ENCODE measurements around the gene CACNA2D1.

CACNA2D1 gene

DNA sequence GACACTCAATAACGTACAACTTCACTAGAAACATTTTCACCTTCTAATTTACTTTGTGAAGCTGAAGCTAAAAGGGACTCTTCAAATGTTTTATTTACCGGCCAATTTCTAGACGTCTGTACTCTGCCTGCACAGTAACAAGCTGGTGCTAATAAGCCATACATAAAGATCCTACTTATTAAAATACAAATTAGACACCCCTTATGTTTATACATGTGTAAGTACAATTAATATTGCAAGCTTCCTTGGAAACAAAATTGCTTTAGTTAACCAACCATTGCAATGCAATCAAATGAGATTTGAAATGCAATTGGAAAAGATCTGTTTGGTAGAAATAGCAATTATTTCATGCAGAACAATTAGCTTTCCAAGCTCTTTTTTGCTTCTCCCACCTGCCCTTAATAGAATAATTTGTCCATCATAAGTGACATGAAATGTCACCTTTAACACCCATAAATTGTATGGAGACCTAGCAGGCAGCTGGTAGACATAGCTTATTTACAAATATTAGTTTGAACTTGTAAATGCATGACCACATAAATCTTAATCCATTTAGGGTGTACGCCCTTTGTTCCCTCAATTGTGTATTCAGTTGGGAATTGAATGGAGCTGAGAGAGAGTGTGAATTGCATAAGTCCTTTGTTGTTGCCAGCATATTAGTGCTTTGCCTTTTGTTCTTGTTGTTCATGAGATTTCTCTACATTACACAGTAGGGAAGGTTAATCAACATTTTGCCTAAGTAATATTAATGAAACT, 277.1 kb downstream of the CACNA2D1 start:
- TF ChIP-seq EP300 (IDR thresholded peaks at IDR 0.05; ENCODE audit: borderline replicate concordance), result no peak
- no peak for TF ChIP-seq TCF12 (IDR thresholded peaks at IDR 0.05; ENCODE audit: low read depth)
- TF ChIP-seq RAD21 (IDR thresholded peaks at IDR 0.05; ENCODE audit: low read depth), result no peak
- TF ChIP-seq CREB1 (IDR thresholded peaks at IDR 0.05; ENCODE audit: low read depth), result no peak
- TF ChIP-seq FOXM1 (IDR thresholded peaks at IDR 0.05; ENCODE audit: borderline replicate concordance, low read depth), result no peak
- TF ChIP-seq ZBTB7A (IDR thresholded peaks at IDR 0.05; ENCODE audit: low read depth), result no peak
- no peak for TF ChIP-seq CEBPB (IDR thresholded peaks at IDR 0.05)
- TF ChIP-seq EGR1 (IDR thresholded peaks at IDR 0.05), result no peak
- TF ChIP-seq, protein P1, sequence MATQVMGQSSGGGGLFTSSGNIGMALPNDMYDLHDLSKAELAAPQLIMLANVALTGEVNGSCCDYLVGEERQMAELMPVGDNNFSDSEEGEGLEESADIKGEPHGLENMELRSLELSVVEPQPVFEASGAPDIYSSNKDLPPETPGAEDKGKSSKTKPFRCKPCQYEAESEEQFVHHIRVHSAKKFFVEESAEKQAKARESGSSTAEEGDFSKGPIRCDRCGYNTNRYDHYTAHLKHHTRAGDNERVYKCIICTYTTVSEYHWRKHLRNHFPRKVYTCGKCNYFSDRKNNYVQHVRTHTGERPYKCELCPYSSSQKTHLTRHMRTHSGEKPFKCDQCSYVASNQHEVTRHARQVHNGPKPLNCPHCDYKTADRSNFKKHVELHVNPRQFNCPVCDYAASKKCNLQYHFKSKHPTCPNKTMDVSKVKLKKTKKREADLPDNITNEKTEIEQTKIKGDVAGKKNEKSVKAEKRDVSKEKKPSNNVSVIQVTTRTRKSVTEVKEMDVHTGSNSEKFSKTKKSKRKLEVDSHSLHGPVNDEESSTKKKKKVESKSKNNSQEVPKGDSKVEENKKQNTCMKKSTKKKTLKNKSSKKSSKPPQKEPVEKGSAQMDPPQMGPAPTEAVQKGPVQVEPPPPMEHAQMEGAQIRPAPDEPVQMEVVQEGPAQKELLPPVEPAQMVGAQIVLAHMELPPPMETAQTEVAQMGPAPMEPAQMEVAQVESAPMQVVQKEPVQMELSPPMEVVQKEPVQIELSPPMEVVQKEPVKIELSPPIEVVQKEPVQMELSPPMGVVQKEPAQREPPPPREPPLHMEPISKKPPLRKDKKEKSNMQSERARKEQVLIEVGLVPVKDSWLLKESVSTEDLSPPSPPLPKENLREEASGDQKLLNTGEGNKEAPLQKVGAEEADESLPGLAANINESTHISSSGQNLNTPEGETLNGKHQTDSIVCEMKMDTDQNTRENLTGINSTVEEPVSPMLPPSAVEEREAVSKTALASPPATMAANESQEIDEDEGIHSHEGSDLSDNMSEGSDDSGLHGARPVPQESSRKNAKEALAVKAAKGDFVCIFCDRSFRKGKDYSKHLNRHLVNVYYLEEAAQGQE (IDR thresholded peaks at IDR 0.05; ENCODE audit: low read depth), result no peak
- TF ChIP-seq YY1 (IDR thresholded peaks at IDR 0.05; ENCODE audit: low read depth), result no peak
- TF ChIP-seq TAF1 (IDR thresholded peaks at IDR 0.05; ENCODE audit: low read depth), result no peak
- TF ChIP-seq, protein P2, sequence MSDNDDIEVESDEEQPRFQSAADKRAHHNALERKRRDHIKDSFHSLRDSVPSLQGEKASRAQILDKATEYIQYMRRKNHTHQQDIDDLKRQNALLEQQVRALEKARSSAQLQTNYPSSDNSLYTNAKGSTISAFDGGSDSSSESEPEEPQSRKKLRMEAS (IDR thresholded peaks at IDR 0.05), result no peak
- TF ChIP-seq, protein P3, sequence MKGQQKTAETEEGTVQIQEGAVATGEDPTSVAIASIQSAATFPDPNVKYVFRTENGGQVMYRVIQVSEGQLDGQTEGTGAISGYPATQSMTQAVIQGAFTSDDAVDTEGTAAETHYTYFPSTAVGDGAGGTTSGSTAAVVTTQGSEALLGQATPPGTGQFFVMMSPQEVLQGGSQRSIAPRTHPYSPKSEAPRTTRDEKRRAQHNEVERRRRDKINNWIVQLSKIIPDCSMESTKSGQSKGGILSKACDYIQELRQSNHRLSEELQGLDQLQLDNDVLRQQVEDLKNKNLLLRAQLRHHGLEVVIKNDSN (IDR thresholded peaks at IDR 0.05), result no peak
- TF ChIP-seq TEAD4 (IDR thresholded peaks at IDR 0.05), result no peak
- TF ChIP-seq NFIC (IDR thresholded peaks at IDR 0.05), result no peak

GRCh38 chr7:82164813-82165212, 278.8 kb downstream of the CACNA2D1 start:
- TF ChIP-seq FOXM1 (IDR thresholded peaks at IDR 0.05; ENCODE audit: borderline replicate concordance, low read depth), result no peak
- TF ChIP-seq, protein P3 (IDR thresholded peaks at IDR 0.05), result no peak
- no peak for TF ChIP-seq YY1 (IDR thresholded peaks at IDR 0.05; ENCODE audit: low read depth)
- TF ChIP-seq TAF1 (IDR thresholded peaks at IDR 0.05; ENCODE audit: low read depth), result no peak
- no peak for TF ChIP-seq TCF12 (IDR thresholded peaks at IDR 0.05; ENCODE audit: low read depth)
- no peak for TF ChIP-seq RAD21 (IDR thresholded peaks at IDR 0.05; ENCODE audit: low read depth)
- no peak for TF ChIP-seq TEAD4 (IDR thresholded peaks at IDR 0.05)
- no peak for TF ChIP-seq NFIC (IDR thresholded peaks at IDR 0.05)
- TF ChIP-seq, protein P1 (IDR thresholded peaks at IDR 0.05; ENCODE audit: low read depth), result no peak
- TF ChIP-seq ZBTB7A (IDR thresholded peaks at IDR 0.05; ENCODE audit: low read depth), result no peak

DNA sequence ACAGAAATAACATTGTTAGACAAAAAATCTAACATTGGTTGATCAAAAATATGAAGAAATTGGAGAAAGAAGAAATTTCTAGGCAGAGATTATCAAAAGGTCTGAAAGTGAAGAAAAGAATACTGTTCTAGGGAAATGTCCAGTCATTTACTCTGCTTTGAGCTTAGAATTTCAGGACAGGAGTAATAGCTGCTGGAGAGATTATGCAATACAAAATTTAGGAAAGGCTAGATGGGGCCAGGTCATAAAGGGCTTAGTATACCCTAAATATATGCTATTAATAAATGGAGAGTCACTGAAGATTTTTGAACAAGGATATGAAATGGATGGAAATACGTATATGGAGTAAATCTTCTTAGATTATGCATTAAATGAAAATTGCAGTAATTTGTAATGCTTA, 279.2 kb downstream of the CACNA2D1 start:
- no peak for TF ChIP-seq CREB1 (IDR thresholded peaks at IDR 0.05; ENCODE audit: low read depth)

DNA sequence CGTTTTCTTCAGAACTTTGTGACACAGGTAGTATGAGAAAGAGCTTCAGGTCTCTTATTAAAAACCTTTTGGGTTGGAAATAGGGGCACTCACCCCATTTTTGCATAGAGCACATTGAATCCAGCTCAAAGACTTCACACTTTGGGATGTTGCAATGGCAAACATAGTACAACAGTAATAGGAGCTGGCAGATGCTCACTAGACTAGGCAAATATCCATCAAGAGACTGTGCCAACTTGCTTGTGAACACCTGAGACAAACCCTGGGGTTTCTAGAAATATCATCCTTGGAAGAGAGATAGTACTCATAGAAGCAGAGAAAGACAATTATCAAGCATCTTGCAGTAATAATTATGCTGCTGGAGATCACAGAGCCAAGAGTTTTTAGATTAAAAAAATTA, 280.0 kb downstream of the CACNA2D1 start:
- TF ChIP-seq NFIC (IDR thresholded peaks at IDR 0.05) (no peak), CREB1 (IDR thresholded peaks at IDR 0.05; ENCODE audit: low read depth) (no peak), YY1 (IDR thresholded peaks at IDR 0.05; ENCODE audit: low read depth) (no peak), EP300 (IDR thresholded peaks at IDR 0.05; ENCODE audit: borderline replicate concordance) (no peak), ZBTB7A (IDR thresholded peaks at IDR 0.05; ENCODE audit: low read depth) (no peak), EGR1 (IDR thresholded peaks at IDR 0.05) (no peak), RAD21 (IDR thresholded peaks at IDR 0.05; ENCODE audit: low read depth) (no peak), TAF1 (IDR thresholded peaks at IDR 0.05; ENCODE audit: low read depth) (no peak)
- TF ChIP-seq, protein P3 (IDR thresholded peaks at IDR 0.05), result no peak

- TF ChIP-seq, protein P3 (IDR thresholded peaks at IDR 0.05), result no peak
- no peak for TF ChIP-seq ZBTB7A (IDR thresholded peaks at IDR 0.05; ENCODE audit: low read depth)
- TF ChIP-seq NFIC (IDR thresholded peaks at IDR 0.05), result no peak
- TF ChIP-seq EP300 (IDR thresholded peaks at IDR 0.05; ENCODE audit: borderline replicate concordance), result no peak
- no peak for TF ChIP-seq TAF1 (IDR thresholded peaks at IDR 0.05; ENCODE audit: low read depth)
These were observed 281.3 kb downstream of the CACNA2D1 start for GRCh38 chr7:82162289-82162688.

Data from Ishikawa (cell line).